ENCODE data around the gene AP2B1. TPM values are rescaled to one million over a fixed set of nuclear protein-coding genes. Genes with fewer than 3 reads are reported as not detected.

The AP2B1 gene
- total RNA-seq, 4 donors from 2014 or later: 35.6 to 217 (median 39.7) TPM

- H3K4me3 ChIP-seq (ENCODE audit: low read depth, poor library complexity, severe bottlenecking): no peak overlapping the region
- intact Hi-C loops (cut with DNase I; ENCODE audit: low total_unique reads): no loop called here
- WGBS, 2 donors: 63 to 85% methylated on average over 1 of the region's 1 CpG
- no peak for DNase-seq (ENCODE audit: low spot score in 2 of 2)
- TF ChIP-seq POLR2A (IDR thresholded peaks at IDR 0.05) (no peak), CTCF (IDR thresholded peaks at IDR 0.05) (no peak)
These were observed 145.6 kb downstream of the AP2B1 start for GRCh38 chr17:35732806-35733136.

GRCh38 chr17:35733366-35733765, 146.2 kb downstream of the AP2B1 start:
- intact Hi-C loops (cut with DNase I; ENCODE audit: low total_unique reads): no loop called here
- 55 to 77% methylated on average over 6 of the region's 6 CpGs for WGBS, 2 donors

GRCh38 chr17:35734396-35734795, 147.3 kb downstream of the AP2B1 start:
- H3K4me3 ChIP-seq (ENCODE audit: low read depth, poor library complexity, severe bottlenecking): no peak overlapping the region
- intact Hi-C loops (cut with DNase I; ENCODE audit: low total_unique reads): no loop called here
- 88 to 91% methylated on average over 7 of the region's 7 CpGs for WGBS, 2 donors
- DNase-seq (ENCODE audit: low spot score in 2 of 2): peak in 1 of 2 donors; percentile 81
- TF ChIP-seq CTCF (IDR thresholded peaks at IDR 0.05): no peak
- no peak for TF ChIP-seq POLR2A (IDR thresholded peaks at IDR 0.05)

More at GRCh38 chr17:35733366-35733765, 146.2 kb downstream of the AP2B1 start:
- H3K4me3 ChIP-seq (ENCODE audit: low read depth, poor library complexity, severe bottlenecking): no peak overlapping the region
- peak in 1 of 2 donors; percentile 82 for DNase-seq (ENCODE audit: low spot score in 2 of 2)
- TF ChIP-seq CTCF (IDR thresholded peaks at IDR 0.05): no peak
- TF ChIP-seq POLR2A (IDR thresholded peaks at IDR 0.05): no peak

- peak in 1 of 2 donors; percentile 85 for DNase-seq (ENCODE audit: low spot score in 2 of 2)
- intact Hi-C loops (cut with DNase I; ENCODE audit: low total_unique reads): no loop called here
- no peak overlapping the region for H3K4me3 ChIP-seq (ENCODE audit: low read depth, poor library complexity, severe bottlenecking)
- WGBS, 2 donors: 82 to 90% methylated on average over 26 to 29 of the region's 29 CpGs
- TF ChIP-seq POLR2A (IDR thresholded peaks at IDR 0.05) (no peak), CTCF (IDR thresholded peaks at IDR 0.05) (no peak)
These were observed 148.1 kb downstream of the AP2B1 start for GRCh38 chr17:35735036-35735805.

GRCh38 chr17:35736236-35736635, 149.1 kb downstream of the AP2B1 start:
- H3K4me3 ChIP-seq (ENCODE audit: low read depth, poor library complexity, severe bottlenecking): no peak overlapping the region
- intact Hi-C loops (cut with DNase I; ENCODE audit: low total_unique reads): no loop called here
- 95 to 96% methylated on average over 5 of the region's 5 CpGs for WGBS, 2 donors
- peak in 1 of 2 donors; percentile 79 for DNase-seq (ENCODE audit: low spot score in 2 of 2)
- TF ChIP-seq POLR2A (IDR thresholded peaks at IDR 0.05): no peak
- no peak for TF ChIP-seq CTCF (IDR thresholded peaks at IDR 0.05)

Data from lower leg skin (tissue), 4 donors.